ENCODE data around the gene RPS19BP1.

RPS19BP1 gene

DNA sequence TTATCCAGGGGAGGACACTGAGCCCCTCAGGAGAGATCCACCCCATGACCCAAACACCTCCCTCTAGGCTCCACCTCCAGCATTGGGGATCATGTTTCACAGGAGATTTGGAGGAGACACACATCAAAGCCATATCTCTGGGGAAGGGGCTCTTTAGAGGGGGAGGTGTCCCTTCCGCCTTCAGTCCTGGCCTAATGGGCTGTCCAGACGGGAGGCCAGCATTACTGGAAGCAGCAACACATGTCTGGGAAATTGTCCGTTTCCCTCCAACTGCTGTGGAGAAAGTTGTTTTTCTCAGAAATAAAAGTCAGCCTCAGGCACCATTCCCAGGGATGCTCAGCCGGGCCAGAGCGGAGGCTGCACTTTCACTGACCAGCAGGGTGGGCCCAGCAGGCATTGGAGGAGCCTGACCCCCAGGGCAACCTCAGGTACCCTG lies 47.5 kb upstream of the RPS19BP1 start:
- Histone ChIP-seq H3K36me3 (ENCODE audit: control insufficient read depth, low read length) (no peaks in the 10 kb centered on the region), H3K4me3 (ENCODE audit: low read length) (no peak overlapping the region), H3K27ac (ENCODE audit: low read depth, low read length) (no peak overlapping the region), H3K9me3 (ENCODE audit: control insufficient read depth, insufficient read depth, low read length) (no peaks in the 10 kb centered on the region), H3K4me2 (ENCODE audit: low read length) (no peak overlapping the region), H3F3A (ENCODE audit: control insufficient read depth, insufficient read depth) (no peaks in the 10 kb centered on the region), H3K4me1 (ENCODE audit: control insufficient read depth, low read length) (peaks cover 7% of the 10 kb centered on the region), H4K20me1 (ENCODE audit: control insufficient read depth, insufficient read depth, low read depth, low read length) (no peaks in the 10 kb centered on the region), H3K79me2 (ENCODE audit: control insufficient read depth, low read length) (no peaks in the 10 kb centered on the region), H3K27me3 (ENCODE audit: control insufficient read depth, low read length) (peaks cover 26% of the 10 kb centered on the region), H3K9me2 (replicated peaks; ENCODE audit: control insufficient read depth, low read length) (no peaks in the 10 kb centered on the region; the same call in 1 of the 2 replicates)
- TF ChIP-seq CTCF (IDR thresholded peaks at IDR 0.05; ENCODE audit: low read depth, low read length, poor library complexity, severe bottlenecking) (no peak), EZH2phosphoT487 (IDR thresholded peaks at IDR 0.05; ENCODE audit: borderline replicate concordance, low read length) (no peak)

- Histone ChIP-seq H3K9me3 (ENCODE audit: control insufficient read depth, insufficient read depth, low read length) (no peaks in the 10 kb centered on the region), H3K79me2 (ENCODE audit: control insufficient read depth, low read length) (no peaks in the 10 kb centered on the region), H3K27ac (ENCODE audit: low read depth, low read length) (no peak overlapping the region), H3K27me3 (ENCODE audit: control insufficient read depth, low read length) (peaks cover 24% of the 10 kb centered on the region), H3K9me2 (replicated peaks; ENCODE audit: control insufficient read depth, low read length) (no peaks in the 10 kb centered on the region), H3K4me1 (ENCODE audit: control insufficient read depth, low read length) (peaks cover 7% of the 10 kb centered on the region), H3F3A (ENCODE audit: control insufficient read depth, insufficient read depth) (no peaks in the 10 kb centered on the region), H3K4me2 (ENCODE audit: low read length) (no peak overlapping the region), H4K20me1 (ENCODE audit: control insufficient read depth, insufficient read depth, low read depth, low read length) (no peaks in the 10 kb centered on the region), H3K4me3 (ENCODE audit: low read length) (no peak overlapping the region), H3K36me3 (ENCODE audit: control insufficient read depth, low read length) (no peaks in the 10 kb centered on the region)
- no peak for TF ChIP-seq CTCF (IDR thresholded peaks at IDR 0.05; ENCODE audit: low read depth, low read length, poor library complexity, severe bottlenecking)
- no peak for TF ChIP-seq EZH2phosphoT487 (IDR thresholded peaks at IDR 0.05; ENCODE audit: borderline replicate concordance, low read length)
Observed at GRCh38 chr22:39577900-39578299, 45.4 kb upstream of the RPS19BP1 start.

- H3K4me1 ChIP-seq (ENCODE audit: control insufficient read depth, low read length): peaks cover 7% of the 10 kb centered on the region
Observed at GRCh38 chr22:39577366-39577765, 44.8 kb upstream of the RPS19BP1 start.

More at GRCh38 chr22:39577366-39577765, 44.8 kb upstream of the RPS19BP1 start:
- no peak overlapping the region for H3K4me3 ChIP-seq (ENCODE audit: low read length)
- H3K9me2 ChIP-seq (replicated peaks; ENCODE audit: control insufficient read depth, low read length): no peaks in the 10 kb centered on the region
- H3K4me2 ChIP-seq (ENCODE audit: low read length): no peak overlapping the region
- TF ChIP-seq EZH2phosphoT487 (IDR thresholded peaks at IDR 0.05; ENCODE audit: borderline replicate concordance, low read length) (no peak), CTCF (IDR thresholded peaks at IDR 0.05; ENCODE audit: low read depth, low read length, poor library complexity, severe bottlenecking) (no peak)
- no peaks in the 10 kb centered on the region for H3K9me3 ChIP-seq (ENCODE audit: control insufficient read depth, insufficient read depth, low read length)
- H3K36me3 ChIP-seq (ENCODE audit: control insufficient read depth, low read length): no peaks in the 10 kb centered on the region
- no peaks in the 10 kb centered on the region for H4K20me1 ChIP-seq (ENCODE audit: control insufficient read depth, insufficient read depth, low read depth, low read length)
- H3K27ac ChIP-seq (ENCODE audit: low read depth, low read length): no peak overlapping the region
- no peaks in the 10 kb centered on the region for H3F3A ChIP-seq (ENCODE audit: control insufficient read depth, insufficient read depth)
- no peaks in the 10 kb centered on the region for H3K79me2 ChIP-seq (ENCODE audit: control insufficient read depth, low read length)
- peaks cover 24% of the 10 kb centered on the region for H3K27me3 ChIP-seq (ENCODE audit: control insufficient read depth, low read length)

Measured in DOHH2 (cell line).